IPS-11a (cell line): ENCODE measurements around the gene UBXN11.

Experiments used
- H3K4me3 ChIP-seq: one replicate; pipeline ENCODE4 v1.5.1; 2013; ENCODE audit warnings: low read depth, low read length, control low read depth

Gene UBXN11

GRCh38 chr1:26274801-26275425 lies 31.5 kb downstream of the UBXN11 start:
- no peak overlapping the region for H3K4me3 ChIP-seq

GRCh38 chr1:26269198-26269550 lies 37.3 kb downstream of the UBXN11 start:
- no peak overlapping the region for H3K4me3 ChIP-seq

GRCh38 chr1:26268290-26269197 lies 37.9 kb downstream of the UBXN11 start:
- H3K4me3 ChIP-seq = no peak overlapping the region

- H3K4me3 ChIP-seq = no peak overlapping the region
These were observed 41.0 kb downstream of the UBXN11 start for GRCh38 chr1:26265405-26265804.

- no peak overlapping the region for H3K4me3 ChIP-seq
These were observed 43.2 kb downstream of the UBXN11 start for GRCh38 chr1:26263212-26263611.

- no peak overlapping the region for H3K4me3 ChIP-seq
These were observed 46.9 kb downstream of the UBXN11 start for GRCh38 chr1:26259578-26259977.

GRCh38 chr1:26259005-26259404 lies 47.4 kb downstream of the UBXN11 start:
- no peak overlapping the region for H3K4me3 ChIP-seq

- no peak overlapping the region for H3K4me3 ChIP-seq
These were observed 49.2 kb downstream of the UBXN11 start for GRCh38 chr1:26257222-26257621.

- H3K4me3 ChIP-seq = no peak overlapping the region
These were observed 52.0 kb downstream of the UBXN11 start for GRCh38 chr1:26254404-26254803.

GRCh38 chr1:26252718-26253117 lies 53.7 kb downstream of the UBXN11 start:
- no peak overlapping the region for H3K4me3 ChIP-seq

GRCh38 chr1:26239936-26240335 lies 66.5 kb downstream of the UBXN11 start:
- H3K4me3 ChIP-seq = no peak overlapping the region

GRCh38 chr1:26237230-26237966 lies 69.0 kb downstream of the UBXN11 start:
- H3K4me3 ChIP-seq = no peak overlapping the region

GRCh38 chr1:26234644-26235370 lies 71.6 kb downstream of the UBXN11 start:
- H3K4me3 ChIP-seq = peak overlapping the region; percentile 97

- H3K4me3 ChIP-seq = peak within 1 kb of the TSS; percentile 97
These were observed 72.4 kb downstream of the UBXN11 start, which contains the start of gene CEP85 for GRCh38 chr1:26233903-26234643. CEP85 (plus strand) TSS chr1:26234200; CDS start chr1:26239784, 5,584 bp downstream.
